OCI-LY3 (cell line): ENCODE results near the gene TIMM44.
"Not testable (repeated sequence)": the region's sequence is repeated elsewhere in the genome, so short reads cannot be mapped to it uniquely, and the experiment has no call there.

Source experiments
- H2AFZ ChIP-seq: fragments of 200-600, 300-600 bp; shearing (Covaris generic); 2 replicates; pipeline ENCODE4 v1.6.0; 2014; ENCODE audit warnings: antibody characterized with exemption, low read depth, low read length
- H3K27ac ChIP-seq: fragments of 200-600, 300-600 bp; sonication (generic); 2 replicates; pipeline ENCODE4 v1.5.1; 2014; ENCODE audit warnings: mild to moderate bottlenecking, low read length, moderate library complexity, mixed read lengths
- H3K27me3 ChIP-seq: fragments of 200-600, 300-600 bp; sonication (generic); 2 replicates; pipeline ENCODE4 v1.6.1; 2014; ENCODE audit warnings: low read depth, low read length, mixed read lengths
- H3K36me3 ChIP-seq: fragments of 200-600, 300-600 bp; sonication (generic); replicated peaks from 2 replicates; pipeline ENCODE3; 2014; ENCODE audit warnings: low read depth, low read length, mixed read lengths
- H3K4me1 ChIP-seq: fragments of 300-600, 200-600 bp; sonication (generic); 2 replicates; pipeline ENCODE4 v1.6.1; 2014; ENCODE audit warnings: low read length, mixed read lengths
- H3K4me2 ChIP-seq: fragments of 200-600, 300-600 bp; sonication (generic); 2 replicates; pipeline ENCODE4 v1.6.1; 2014; ENCODE audit warnings: low read length, mixed read lengths
- H3K4me3 ChIP-seq: fragments of 300-600, 200-600 bp; sonication (generic); 2 replicates; pipeline ENCODE4 v1.5.1; 2014; ENCODE audit warnings: antibody characterized with exemption, mild to moderate bottlenecking, low read length, moderate library complexity
- H3K79me2 ChIP-seq: fragments of 300-600, 200-600 bp; shearing (Covaris generic); 2 replicates; pipeline ENCODE4 v1.6.1; 2014; ENCODE audit warnings: mild to moderate bottlenecking, low read length, mixed read lengths
- H3K9ac ChIP-seq: fragments of 300-600, 200-600 bp; shearing (Covaris generic); 2 replicates; pipeline ENCODE4 v1.6.0; 2014; ENCODE audit warnings: mild to moderate bottlenecking, low read length, moderate library complexity
- H3K9me3 ChIP-seq: fragments of 200-600, 300-600 bp; shearing (Covaris generic); 2 replicates; pipeline ENCODE4 v1.6.1; 2014; ENCODE audit warnings: low read length, mixed read lengths; ENCODE audit not compliant: insufficient read depth
- H4K20me1 ChIP-seq: fragments of 200-600, 300-600 bp; sonication (generic); 2 replicates; pipeline ENCODE4 v1.6.1; 2016; ENCODE audit warnings: low read length, mixed read lengths; ENCODE audit not compliant: insufficient read depth
- CTCF ChIP-seq: fragments of 200-600, 300-600 bp; sonication (generic); IDR thresholded peaks from 2 replicates; pipeline ENCODE4 v1.5.1; 2014; ENCODE audit warnings: antibody characterized with exemption, low read length, low read depth
- EZH2phosphoT487 ChIP-seq: fragments of 200-600 bp; shearing (Covaris generic); IDR thresholded peaks from 2 replicates; pipeline ENCODE4 v1.6.1; 2018; ENCODE audit warnings: antibody characterized with exemption, mixed run types, low read depth

TIMM44 gene

GRCh38 chr19:7894612-7895309 lies 48.7 kb downstream of the TIMM44 start:
- H3K9ac ChIP-seq, result no peak overlapping the region
- H3K4me2 ChIP-seq, result no peak overlapping the region
- no peak overlapping the region for H3K4me3 ChIP-seq
- H3K27ac ChIP-seq, result no peak overlapping the region
- no peaks in the 10 kb centered on the region for H3K9me3 ChIP-seq
- H3K27me3 ChIP-seq, result no peaks in the 10 kb centered on the region
- no peaks in the 10 kb centered on the region for H3K79me2 ChIP-seq
- H3K4me1 ChIP-seq, result no peaks in the 10 kb centered on the region
- no peak for TF ChIP-seq CTCF
- H3K36me3 ChIP-seq, result no peaks in the 10 kb centered on the region
- no peak overlapping the region for H2AFZ ChIP-seq
- H4K20me1 ChIP-seq, result no peaks in the 10 kb centered on the region

GRCh38 chr19:7893362-7894101 lies 49.9 kb downstream of the TIMM44 start:
- not testable (repeated sequence) for H3K4me2 ChIP-seq, H3K27ac ChIP-seq, H3K9me3 ChIP-seq, H2AFZ ChIP-seq, H3K79me2 ChIP-seq, H3K9ac ChIP-seq, H3K4me3 ChIP-seq, H4K20me1 ChIP-seq, H3K4me1 ChIP-seq, H3K36me3 ChIP-seq, H3K27me3 ChIP-seq

- no peak overlapping the region for H2AFZ ChIP-seq
- H3K27me3 ChIP-seq, result no peaks in the 10 kb centered on the region
- no peaks in the 10 kb centered on the region for H3K36me3 ChIP-seq
- H3K4me3 ChIP-seq, result no peak overlapping the region
- no peak for TF ChIP-seq EZH2phosphoT487
- no peak for TF ChIP-seq CTCF
- H3K9ac ChIP-seq, result no peak overlapping the region
- no peaks in the 10 kb centered on the region for H3K79me2 ChIP-seq
- no peaks in the 10 kb centered on the region for H3K4me1 ChIP-seq
- no peak overlapping the region for H3K27ac ChIP-seq
- H4K20me1 ChIP-seq, result no peaks in the 10 kb centered on the region
- H3K9me3 ChIP-seq, result no peaks in the 10 kb centered on the region
- no peak overlapping the region for H3K4me2 ChIP-seq
These were observed 54.6 kb downstream of the TIMM44 start for GRCh38 chr19:7888826-7889217.

GRCh38 chr19:7888145-7888825 lies 55.2 kb downstream of the TIMM44 start, which contains the start of gene LRRC8E:
Gene LRRC8E, plus strand, starts transcription at chr19:7888510. Its CDS starts 7,094 bp downstream, at chr19:7895604.
- Histone ChIP-seq H3K4me2 (no peak within 1 kb of the TSS), H3K4me1 (no peaks in the 10 kb centered on the region), H3K79me2 (no peaks in the 10 kb centered on the region), H3K9me3 (no peaks in the 10 kb centered on the region), H3K9ac (no peak within 1 kb of the TSS), H4K20me1 (no peaks in the 10 kb centered on the region), H3K4me3 (no peak within 1 kb of the TSS), H3K27ac (no peak within 1 kb of the TSS), H3K27me3 (no peaks in the 10 kb centered on the region), H3K36me3 (no peaks in the 10 kb centered on the region), H2AFZ (no peak within 1 kb of the TSS)
- TF ChIP-seq CTCF, result no peak
- no peak for TF ChIP-seq EZH2phosphoT487
